ENCODE measurements around the gene CDC73.

Gene CDC73

GRCh38 chr1:193299038-193299437 lies 177.2 kb downstream of the CDC73 start:
- no peak for DNase-seq

- DNase-seq: no peak
These were observed 179.9 kb downstream of the CDC73 start for GRCh38 chr1:193301746-193302145.

- DNase-seq: no peak
These were observed 182.0 kb downstream of the CDC73 start for GRCh38 chr1:193303849-193304248.

All from NCI-H1694 (cell line).